Epidermal melanocyte (primary cell): ENCODE data around the gene FIBP.

ENCODE experiments used
- DNase-seq: peaks from one replicate; pipeline ENCODE4 v3.0.0; 2011; ENCODE audit warnings: low spot score; ENCODE audit not compliant: insufficient read length

FIBP gene

GRCh38 chr11:65860278-65861164 lies 27.8 kb downstream of the FIBP start, which contains the start of gene MUS81:
MUS81 (plus strand) TSS chr11:65860433; CDS start chr11:65860754, 321 bp downstream.
- peak; percentile 98 for DNase-seq

GRCh38 chr11:65859812-65860277 lies 28.4 kb downstream of the FIBP start:
- DNase-seq = no peak

- peak; percentile 91 for DNase-seq
Measured at GRCh38 chr11:65859095-65859811, 29.0 kb downstream of the FIBP start.

GRCh38 chr11:65858681-65859087 lies 29.6 kb downstream of the FIBP start:
- no peak for DNase-seq

- DNase-seq = peak; percentile 91
Measured at GRCh38 chr11:65857853-65858680, 30.2 kb downstream of the FIBP start, which contains the start of gene CFL1. CFL1 (minus strand) TSS chr11:65858180; CDS start chr11:65858099, 81 bp downstream.

- DNase-seq = no peak
Measured at GRCh38 chr11:65857500-65857852, 30.8 kb downstream of the FIBP start.

- DNase-seq = peak; percentile 66
Measured at GRCh38 chr11:65856689-65857499, 31.4 kb downstream of the FIBP start.

- DNase-seq = no peak
Measured at GRCh38 chr11:65855927-65856363, 32.3 kb downstream of the FIBP start.

- DNase-seq = no peak
Measured at GRCh38 chr11:65854852-65855837, 33.1 kb downstream of the FIBP start.

- no peak for DNase-seq
Measured at GRCh38 chr11:65854161-65854592, 34.1 kb downstream of the FIBP start.

- no peak for DNase-seq
Measured at GRCh38 chr11:65853246-65853979, 34.9 kb downstream of the FIBP start.

- DNase-seq = no peak
Measured at GRCh38 chr11:65852508-65853245, 35.6 kb downstream of the FIBP start.

GRCh38 chr11:65851811-65852507 lies 36.3 kb downstream of the FIBP start:
- no peak for DNase-seq

GRCh38 chr11:65851083-65851579 lies 37.1 kb downstream of the FIBP start:
- DNase-seq = no peak

- no peak for DNase-seq
Measured at GRCh38 chr11:65850217-65851082, 37.8 kb downstream of the FIBP start.

- DNase-seq = no peak
Measured at GRCh38 chr11:65849771-65850216, 38.5 kb downstream of the FIBP start.
